ENCODE data around the gene C15orf61. TPM values are rescaled to one million over a fixed set of nuclear protein-coding genes. Genes with fewer than 3 reads are reported as not detected.

C15orf61 gene
- 2.9 and 6.7 TPM in 2 replicates for total RNA-seq

DNA sequence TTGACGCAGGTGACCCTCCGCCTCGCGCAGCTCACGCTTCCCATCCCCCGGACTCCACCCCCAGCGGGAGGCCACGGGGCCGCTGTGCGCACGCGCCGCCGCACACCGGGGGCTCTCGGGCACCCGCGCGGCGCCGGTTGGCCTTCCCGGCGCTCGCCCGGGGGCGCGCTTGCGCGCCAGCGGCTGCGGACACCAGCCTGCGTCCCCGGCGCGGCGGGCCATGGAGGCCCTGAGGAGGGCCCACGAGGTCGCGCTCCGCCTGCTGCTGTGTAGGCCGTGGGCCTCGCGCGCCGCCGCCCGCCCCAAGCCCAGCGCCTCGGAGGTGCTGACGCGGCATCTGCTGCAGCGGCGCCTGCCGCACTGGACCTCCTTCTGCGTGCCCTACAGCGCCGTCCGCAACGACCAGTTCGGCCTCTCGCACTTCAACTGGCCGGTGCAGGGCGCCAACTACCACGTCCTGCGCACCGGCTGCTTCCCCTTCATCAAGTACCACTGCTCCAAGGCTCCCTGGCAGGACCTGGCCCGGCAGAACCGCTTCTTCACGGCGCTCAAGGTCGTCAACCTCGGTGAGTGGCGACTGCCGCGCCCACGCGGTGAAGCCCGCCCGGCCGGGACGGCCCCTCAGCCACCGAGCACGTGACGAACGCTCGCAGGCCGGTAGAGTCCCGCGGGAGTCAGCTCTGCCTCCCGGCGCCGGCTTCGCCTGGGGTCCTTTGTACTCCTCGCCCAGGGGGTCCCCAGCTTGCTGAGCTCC lies at the start of gene C15orf61:
TSS of gene C15orf61 (plus strand) at position 103 of the 754 bp plus-strand sequence. CDS start at position 221, 118 bp downstream.
- no peak for DNase-seq (ENCODE audit: low read depth)
- Histone ChIP-seq H3K36me3 (ENCODE audit: control insufficient read depth, insufficient read depth, low read length) (no peaks in the 10 kb centered on the region), H3K4me3 (ENCODE audit: low read depth, low read length) (peak within 1 kb of the TSS; percentile 82), H3K27me3 (ENCODE audit: control insufficient read depth, insufficient read depth, low read length) (no peaks in the 10 kb centered on the region)
- TF ChIP-seq, protein P1, sequence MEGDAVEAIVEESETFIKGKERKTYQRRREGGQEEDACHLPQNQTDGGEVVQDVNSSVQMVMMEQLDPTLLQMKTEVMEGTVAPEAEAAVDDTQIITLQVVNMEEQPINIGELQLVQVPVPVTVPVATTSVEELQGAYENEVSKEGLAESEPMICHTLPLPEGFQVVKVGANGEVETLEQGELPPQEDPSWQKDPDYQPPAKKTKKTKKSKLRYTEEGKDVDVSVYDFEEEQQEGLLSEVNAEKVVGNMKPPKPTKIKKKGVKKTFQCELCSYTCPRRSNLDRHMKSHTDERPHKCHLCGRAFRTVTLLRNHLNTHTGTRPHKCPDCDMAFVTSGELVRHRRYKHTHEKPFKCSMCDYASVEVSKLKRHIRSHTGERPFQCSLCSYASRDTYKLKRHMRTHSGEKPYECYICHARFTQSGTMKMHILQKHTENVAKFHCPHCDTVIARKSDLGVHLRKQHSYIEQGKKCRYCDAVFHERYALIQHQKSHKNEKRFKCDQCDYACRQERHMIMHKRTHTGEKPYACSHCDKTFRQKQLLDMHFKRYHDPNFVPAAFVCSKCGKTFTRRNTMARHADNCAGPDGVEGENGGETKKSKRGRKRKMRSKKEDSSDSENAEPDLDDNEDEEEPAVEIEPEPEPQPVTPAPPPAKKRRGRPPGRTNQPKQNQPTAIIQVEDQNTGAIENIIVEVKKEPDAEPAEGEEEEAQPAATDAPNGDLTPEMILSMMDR (IDR thresholded peaks at IDR 0.05; ENCODE audit: insufficient read depth, low read length, poor library complexity, severe bottlenecking) = no peak

DNA sequence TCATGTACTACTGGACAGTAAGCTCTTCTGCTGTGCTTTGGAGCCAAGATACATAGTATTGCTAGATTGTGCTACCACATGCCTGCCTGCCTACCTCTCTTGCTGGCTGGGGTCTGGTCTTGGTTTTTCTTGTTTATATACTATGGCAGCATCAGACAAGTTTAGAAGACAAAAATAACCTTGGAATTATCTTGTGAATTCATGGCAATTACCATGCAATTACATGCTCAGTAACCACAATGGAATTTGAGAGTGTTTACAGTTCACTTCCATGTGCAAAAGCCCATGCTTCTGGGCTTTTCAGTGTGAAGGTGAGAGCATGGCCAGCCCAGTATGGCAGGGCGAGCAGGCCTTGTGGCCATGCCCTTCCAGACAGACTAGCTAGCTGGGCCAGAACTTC lies 48.0 kb upstream of the C15orf61 start:
- Histone ChIP-seq H3K4me3 (ENCODE audit: low read depth, low read length) (no peak overlapping the region), H3K27me3 (ENCODE audit: control insufficient read depth, insufficient read depth, low read length) (no peaks in the 10 kb centered on the region), H3K36me3 (ENCODE audit: control insufficient read depth, insufficient read depth, low read length) (no peaks in the 10 kb centered on the region)
- no peak for DNase-seq (ENCODE audit: low read depth)
- TF ChIP-seq, protein P1 (IDR thresholded peaks at IDR 0.05; ENCODE audit: insufficient read depth, low read length, poor library complexity, severe bottlenecking) = no peak

DNA sequence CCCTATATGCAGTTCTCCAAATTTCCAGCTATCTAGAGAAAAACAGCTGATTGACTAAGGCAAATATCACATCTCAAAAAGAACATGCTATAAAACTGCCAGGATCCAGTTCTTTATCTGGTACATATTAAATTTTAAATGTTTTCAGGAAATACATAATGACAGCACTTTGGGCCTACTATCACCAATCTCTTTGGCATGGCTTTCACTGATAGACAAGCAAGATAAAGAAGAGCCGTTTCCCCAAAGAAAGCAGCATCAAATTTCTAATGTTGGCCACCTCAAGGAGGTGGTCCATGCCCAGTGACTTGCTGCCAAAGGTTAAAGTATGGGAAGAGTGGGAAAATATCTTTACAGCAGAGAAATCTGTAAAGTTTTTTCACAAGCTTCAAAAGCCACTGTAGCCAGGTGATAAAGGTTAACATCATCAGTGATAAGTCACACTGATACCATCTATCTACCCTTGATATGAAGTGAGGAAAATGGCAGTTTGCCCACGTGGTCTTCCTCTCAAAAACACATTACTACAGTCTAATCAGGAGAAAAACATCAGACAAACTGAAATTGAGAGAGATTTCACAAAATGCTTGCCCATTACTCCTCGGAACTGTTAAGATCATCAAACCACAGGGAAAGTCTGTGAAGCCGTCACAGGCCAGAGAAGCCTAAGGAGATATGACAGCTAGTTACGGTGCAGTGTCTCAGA lies 46.4 kb upstream of the C15orf61 start:
- Histone ChIP-seq H3K27me3 (ENCODE audit: control insufficient read depth, insufficient read depth, low read length) (no peaks in the 10 kb centered on the region), H3K36me3 (ENCODE audit: control insufficient read depth, insufficient read depth, low read length) (no peaks in the 10 kb centered on the region), H3K4me3 (ENCODE audit: low read depth, low read length) (no peak overlapping the region)
- TF ChIP-seq, protein P1 (IDR thresholded peaks at IDR 0.05; ENCODE audit: insufficient read depth, low read length, poor library complexity, severe bottlenecking) = no peak
- DNase-seq (ENCODE audit: low read depth) = no peak

DNA sequence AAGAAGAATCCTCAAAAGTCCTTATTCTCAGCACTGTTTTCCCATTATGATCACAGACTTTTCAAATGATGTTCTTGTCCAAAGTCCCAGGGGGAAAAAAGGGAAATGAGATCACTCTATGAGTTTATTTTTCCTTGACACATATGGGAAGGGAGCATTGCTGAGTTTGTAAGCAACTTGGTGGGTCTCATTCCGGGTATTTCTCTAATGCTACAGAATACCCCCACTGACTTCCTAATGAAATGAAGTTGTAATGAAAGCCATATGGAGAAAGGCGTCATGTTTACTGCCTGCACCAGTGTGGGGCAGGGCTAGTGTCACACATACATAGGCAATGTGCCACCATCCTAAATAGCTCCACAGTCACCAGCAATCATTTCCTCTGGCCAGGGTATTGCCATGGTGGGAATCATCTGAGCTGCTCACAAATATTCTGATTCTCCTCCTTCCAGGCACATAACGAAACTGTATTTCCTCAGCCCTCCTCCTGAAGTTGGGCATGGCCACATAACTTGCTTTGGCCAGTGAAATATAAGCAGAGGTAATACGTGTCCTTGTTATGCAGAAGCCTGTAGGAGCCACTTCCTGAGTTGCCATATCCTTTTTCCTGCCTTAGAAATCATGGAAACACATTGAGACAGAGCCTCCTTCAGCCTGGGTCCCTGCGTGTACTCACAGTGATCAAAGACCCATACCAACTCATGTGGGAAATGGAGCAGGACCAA lies 41.0 kb upstream of the C15orf61 start:
- DNase-seq (ENCODE audit: low read depth) = no peak
- TF ChIP-seq, protein P1 (IDR thresholded peaks at IDR 0.05; ENCODE audit: insufficient read depth, low read length, poor library complexity, severe bottlenecking) = no peak
- H3K4me3 ChIP-seq (ENCODE audit: low read depth, low read length) = no peak overlapping the region

DNA sequence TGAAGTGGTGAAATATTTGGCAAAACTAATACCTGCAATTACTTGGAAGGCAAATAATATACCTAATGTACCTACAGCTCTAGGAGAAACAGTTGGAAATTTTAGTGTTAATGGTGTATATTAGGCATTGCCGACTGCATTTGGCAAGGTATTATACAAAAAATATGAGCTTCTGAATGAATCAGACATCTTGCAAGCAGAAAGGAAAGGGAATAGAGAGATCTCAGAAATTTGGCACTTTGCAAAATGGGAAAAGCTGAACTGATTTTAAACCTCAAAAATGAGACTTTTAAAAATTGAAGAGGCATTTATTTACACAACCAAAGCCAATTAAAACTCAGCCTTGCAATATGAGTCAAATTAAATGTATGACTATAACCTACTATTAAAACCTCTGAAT lies 40.2 kb upstream of the C15orf61 start:
- no peak for DNase-seq (ENCODE audit: low read depth)

More for the DNA sequence above, 41.0 kb upstream of the C15orf61 start:
- H3K27me3 ChIP-seq (ENCODE audit: control insufficient read depth, insufficient read depth, low read length) = no peaks in the 10 kb centered on the region
- no peaks in the 10 kb centered on the region for H3K36me3 ChIP-seq (ENCODE audit: control insufficient read depth, insufficient read depth, low read length)

More for the DNA sequence above, 40.2 kb upstream of the C15orf61 start:
- Histone ChIP-seq H3K36me3 (ENCODE audit: control insufficient read depth, insufficient read depth, low read length) (no peaks in the 10 kb centered on the region), H3K4me3 (ENCODE audit: low read depth, low read length) (no peak overlapping the region), H3K27me3 (ENCODE audit: control insufficient read depth, insufficient read depth, low read length) (no peaks in the 10 kb centered on the region)
- TF ChIP-seq, protein P1 (IDR thresholded peaks at IDR 0.05; ENCODE audit: insufficient read depth, low read length, poor library complexity, severe bottlenecking) = no peak
